ENCODE results near the gene FOXK1.

FOXK1 gene

GRCh38 chr7:4681886-4682620 lies at the start of gene FOXK1:
TSS of gene FOXK1 (plus strand) at chr7:4682295. CDS start at chr7:4682309, 14 bp downstream.
- no peak for DNase-seq (ENCODE audit: extremely low read depth, low read depth)
- no peak for TF ChIP-seq CTCF (IDR thresholded peaks at IDR 0.05; ENCODE audit: low read depth, low read length, missing control alignments)
- H3K4me3 ChIP-seq (replicated peaks; ENCODE audit: low read depth, low read length), result peak within 1 kb of the TSS; percentile 81

GRCh38 chr7:4633012-4633411 lies 49.1 kb upstream of the FOXK1 start:
- TF ChIP-seq CTCF (IDR thresholded peaks at IDR 0.05; ENCODE audit: low read depth, low read length, missing control alignments), result no peak
- DNase-seq (ENCODE audit: extremely low read depth, low read depth), result no peak
- H3K4me3 ChIP-seq (replicated peaks; ENCODE audit: low read depth, low read length), result no peak overlapping the region

- no peak for TF ChIP-seq CTCF (IDR thresholded peaks at IDR 0.05; ENCODE audit: low read depth, low read length, missing control alignments)
- no peak for DNase-seq (ENCODE audit: extremely low read depth, low read depth)
- H3K4me3 ChIP-seq (replicated peaks; ENCODE audit: low read depth, low read length), result no peak overlapping the region
Measured at GRCh38 chr7:4634166-4634565, 47.9 kb upstream of the FOXK1 start.

GRCh38 chr7:4638781-4639575 lies 43.1 kb upstream of the FOXK1 start:
- no peak for TF ChIP-seq CTCF (IDR thresholded peaks at IDR 0.05; ENCODE audit: low read depth, low read length, missing control alignments)
- no peak for DNase-seq (ENCODE audit: extremely low read depth, low read depth)
- H3K4me3 ChIP-seq (replicated peaks; ENCODE audit: low read depth, low read length), result no peak overlapping the region

- H3K4me3 ChIP-seq (replicated peaks; ENCODE audit: low read depth, low read length), result peak overlapping the region; percentile 52
- no peak for TF ChIP-seq CTCF (IDR thresholded peaks at IDR 0.05; ENCODE audit: low read depth, low read length, missing control alignments)
- no peak for DNase-seq (ENCODE audit: extremely low read depth, low read depth)
Measured at GRCh38 chr7:4641091-4641666, 40.9 kb upstream of the FOXK1 start.

- DNase-seq (ENCODE audit: extremely low read depth, low read depth), result peak; percentile 75
- TF ChIP-seq CTCF (IDR thresholded peaks at IDR 0.05; ENCODE audit: low read depth, low read length, missing control alignments), result peak; percentile 16
- peak overlapping the region; percentile 52 for H3K4me3 ChIP-seq (replicated peaks; ENCODE audit: low read depth, low read length)
Measured at GRCh38 chr7:4641667-4642467, 40.2 kb upstream of the FOXK1 start.
